Natural killer cell (primary cell): ENCODE measurements around the gene TPP1. TPM values are rescaled to one million over a fixed set of nuclear protein-coding genes. Genes with fewer than 3 reads are reported as not detected.

Experiments used
- ATAC-seq, 3 donors: fragments of 150-1000 bp in 2 of 3; fragments of 200-7000 bp in 1 of 3; cut with Tn5 transposase; 1 replicate in 1 of 3; 2 replicates in 2 of 3; pipeline ENCODE4 v1.10.0; 2021; ENCODE audit warnings: mild to moderate bottlenecking in 2 of 3, moderate library complexity in 2 of 3
- DNase-seq, 2 donors: peaks; one replicate each; pipeline versions ENCODE4 v3.0.0 to v3.0.0-alpha.2; 2013 to 2021; ENCODE audit warnings: mixed read lengths in 1 of 2
- H3K27ac ChIP-seq: one replicate; pipeline ENCODE4 v1.5.1; 2013; ENCODE audit warnings: mild to moderate bottlenecking, low read length
- H3K27me3 ChIP-seq: one replicate; pipeline ENCODE4 v1.6.1; 2013; ENCODE audit warnings: low read length; ENCODE audit not compliant: control insufficient read depth, insufficient read depth
- H3K36me3 ChIP-seq: one replicate; pipeline ENCODE4 v1.6.1; 2013; ENCODE audit warnings: low read length; ENCODE audit not compliant: control insufficient read depth, insufficient read depth
- H3K4me1 ChIP-seq: one replicate; pipeline ENCODE4 v1.6.1; 2013; ENCODE audit warnings: low read length; ENCODE audit not compliant: control insufficient read depth, insufficient read depth
- H3K4me3 ChIP-seq: one replicate; pipeline ENCODE4 v1.5.1; 2013; ENCODE audit warnings: low read length
- H3K9me3 ChIP-seq: one replicate; pipeline ENCODE4 v1.6.1; 2013; ENCODE audit warnings: low read length; ENCODE audit not compliant: control insufficient read depth, insufficient read depth
- H3K27ac Mint-ChIP-seq, 2 donors: one replicate each; pipeline ENCODE4 v1.8.0; 2022; ENCODE audit warnings: mild to moderate bottlenecking in 2 of 2, mixed read lengths in 2 of 2, moderate library complexity in 1 of 2
- H3K27me3 Mint-ChIP-seq, 2 donors: one replicate each; pipeline ENCODE4 v1.8.0; 2022; ENCODE audit warnings: low read depth in 2 of 2, mixed read lengths in 2 of 2
- H3K36me3 Mint-ChIP-seq: one replicate; pipeline ENCODE4 v1.8.0; 2022; ENCODE audit warnings: mixed read lengths
- H3K4me1 Mint-ChIP-seq, 2 donors: one replicate each; pipeline ENCODE4 v1.8.0; 2022; ENCODE audit warnings: mixed read lengths in 2 of 2
- H3K4me3 Mint-ChIP-seq: one replicate; pipeline ENCODE4 v1.8.0; 2022; ENCODE audit warnings: mild to moderate bottlenecking, moderate library complexity, mixed read lengths
- H3K9me3 Mint-ChIP-seq, 2 donors: one replicate each; pipeline ENCODE4 v1.8.0; 2022; ENCODE audit warnings: mixed read lengths in 2 of 2
- CTCF ChIP-seq: fragments of 200-600 bp; IDR thresholded peaks from one replicate; pipeline ENCODE4 v1.8.0; 2022; ENCODE audit warnings: antibody characterized with exemption
- WGBS: methylation state at CpG from one replicate; pipeline ENCODE4 v1.1.7; 2013; ENCODE audit warnings: missing lambda C conversion rate; ENCODE audit not compliant: insufficient coverage; 5-methylcytosine and 5-hydroxymethylcytosine counted together
- intact Hi-C: fragments of 100-400 bp; cut with micrococcal nuclease; formaldehyde crosslinking; loops from one replicate; pipeline ENCODE4 v1.14.2; 2022
- total RNA-seq, 4 donors: library from RNA; stranded (reverse); fragments of 120-200 nt in 1 of 4; gene quantifications; one replicate each; pipeline versions ENCODE4 v1.2.3 to v1.2.4, GENCODE V29; 2013 to 2022

Gene TPP1
- total RNA-seq, 3 donors from 2014 or later (not counting 1 experiment from before 2014, with no cell fraction given) = 123 to 135 (median 131) TPM

GRCh38 chr11:6607190-6607795 is 11.9 kb downstream of the TPP1 start:
- no peak for TF ChIP-seq CTCF
- DNase-seq = peak in 1 of 2 donors; percentile 28
- Mint-ChIP-seq H3K27me3 (no peaks in the 10 kb centered on the region), H3K9me3 (no peaks in the 10 kb centered on the region), H3K4me1 (peaks cover 42 to 45% of the 10 kb centered on the region in 2 donors), H3K4me3 (peak overlapping the region; percentile 72), H3K36me3 (no peaks in the 10 kb centered on the region), H3K27ac (no peak overlapping the region)
- ATAC-seq = no peak
- H3K4me3 ChIP-seq = no peak overlapping the region
- peaks cover 71% of the 10 kb centered on the region for H3K4me1 ChIP-seq
- H3K36me3 ChIP-seq = peaks cover 38% of the 10 kb centered on the region
- intact Hi-C loops = loop anchor here (2.0 to 10.0 kb wide), 2 partner anchors 126 to 138 kb away; partner anchors contain the start of genes ARFIP2 and TIMM10B
- H3K27ac ChIP-seq = peak overlapping the region; percentile 90
- H3K9me3 ChIP-seq = no peaks in the 10 kb centered on the region
- no peaks in the 10 kb centered on the region for H3K27me3 ChIP-seq

GRCh38 chr11:6606471-6607189 is 12.6 kb downstream of the TPP1 start:
- ATAC-seq (peak; percentile 46 to 64 (median 56)), DNase-seq (peak; percentile 70 to 74)
- Mint-ChIP-seq H3K9me3 (no peaks in the 10 kb centered on the region), H3K4me3 (peak overlapping the region; percentile 72), H3K36me3 (no peaks in the 10 kb centered on the region), H3K27ac (no peak overlapping the region), H3K4me1 (peaks cover 42 to 45% of the 10 kb centered on the region in 2 donors), H3K27me3 (no peaks in the 10 kb centered on the region)
- peaks cover 38% of the 10 kb centered on the region for H3K36me3 ChIP-seq
- peak overlapping the region; percentile 90 for H3K27ac ChIP-seq
- intact Hi-C loops = loop anchor here (2.0 to 10.0 kb wide), 2 partner anchors 126 to 138 kb away; partner anchors contain the start of genes ARFIP2 and TIMM10B
- H3K27me3 ChIP-seq = no peaks in the 10 kb centered on the region
- no peak for TF ChIP-seq CTCF
- no peaks in the 10 kb centered on the region for H3K9me3 ChIP-seq
- H3K4me1 ChIP-seq = peaks cover 76% of the 10 kb centered on the region
- H3K4me3 ChIP-seq = peak overlapping the region; percentile 9
- 22% methylated on average over 11 of the region's 11 CpGs for WGBS

GRCh38 chr11:6604790-6605189 is 14.4 kb downstream of the TPP1 start:
- no peaks in the 10 kb centered on the region for H3K9me3 ChIP-seq
- Mint-ChIP-seq H3K4me1 (peaks cover 26 to 28% of the 10 kb centered on the region in 2 donors), H3K36me3 (no peaks in the 10 kb centered on the region), H3K4me3 (no peak overlapping the region), H3K9me3 (no peaks in the 10 kb centered on the region), H3K27me3 (no peaks in the 10 kb centered on the region), H3K27ac (no peak overlapping the region)
- H3K36me3 ChIP-seq = peaks cover 37% of the 10 kb centered on the region
- H3K4me1 ChIP-seq = peaks cover 63% of the 10 kb centered on the region
- TF ChIP-seq CTCF = no peak
- peak overlapping the region; percentile 85 for H3K4me3 ChIP-seq
- H3K27me3 ChIP-seq = no peaks in the 10 kb centered on the region
- ATAC-seq (no peak), DNase-seq (no peak)
- intact Hi-C loops = loop anchor here (1.0 to 10.0 kb wide), 3 partner anchors 63 to 140 kb away; no protein-coding TSS in a partner anchor
- WGBS = 42% methylated on average over 3 of the region's 3 CpGs
- H3K27ac ChIP-seq = peak overlapping the region; percentile 29
